IMR-90 (cell line): ENCODE measurements around the gene CNKSR3. TPM values are rescaled to one million over a fixed set of nuclear protein-coding genes. Genes with fewer than 3 reads are reported as not detected.

Source experiments
- ATAC-seq: fragments of 200-7000 bp; cut with Tn5 transposase; 2 replicates; pipeline ENCODE4 v1.9.1; 2020; ENCODE audit warnings: low read depth, mild to moderate bottlenecking, moderate library complexity
- BruUV-seq: library from RNA; stranded (reverse); fragments of 400-500 nt; replicated peaks from 2 replicates; lab custom pipeline; 2021; lab: Mats Ljungman, UMichigan
- CTCF ChIA-PET: fragments of 300-600 bp; formaldehyde crosslinking; extraction: SDS; loops from one replicate; lab custom pipeline; 2021; ENCODE audit warnings: antibody characterized with exemption; lab: Yijun Ruan, JAX
- POLR2A ChIA-PET: fragments of 300-600 bp; sonication (Branson Sonifier 250); formaldehyde crosslinking; loops from one replicate; lab custom pipeline; 2022; ENCODE audit warnings: antibody characterized with exemption; ENCODE audit not compliant: unreplicated experiment; lab: Charles Lee
- DNase-seq: peaks from one replicate; pipeline ENCODE4 v3.0.0; 2013
- H2AFZ ChIP-seq: replicated peaks from 2 replicates; pipeline ENCODE3; 2013; ENCODE audit warnings: low read length, mild to moderate bottlenecking; ENCODE audit not compliant: poor library complexity
- H2AK5ac ChIP-seq: 2 replicates; pipeline ENCODE4 v1.6.1; 2013; ENCODE audit warnings: low read depth, low read length, inconsistent platforms
- H2AK9ac ChIP-seq: replicated peaks from 2 replicates; pipeline ENCODE3; 2013; ENCODE audit warnings: mild to moderate bottlenecking, low read depth, low read length, moderate library complexity; ENCODE audit not compliant: poor library complexity
- H2BK120ac ChIP-seq: 2 replicates; pipeline ENCODE4 v1.6.1; 2013; ENCODE audit warnings: low read depth, low read length, inconsistent platforms
- H2BK15ac ChIP-seq: 3 replicates; pipeline ENCODE4 v1.6.1; 2013; ENCODE audit warnings: low read depth, low read length, inconsistent platforms
- H2BK20ac ChIP-seq: 2 replicates; pipeline ENCODE4 v1.6.1; 2013; ENCODE audit warnings: low read depth, mild to moderate bottlenecking, inconsistent platforms, low read length, moderate library complexity
- H2BK5ac ChIP-seq: 2 replicates; pipeline ENCODE4 v1.6.1; 2013; ENCODE audit warnings: mild to moderate bottlenecking, low read depth, low read length, inconsistent platforms; ENCODE audit not compliant: poor library complexity, severe bottlenecking
- H3K14ac ChIP-seq: replicated peaks from 2 replicates; pipeline ENCODE4 v1.6.1; 2013; ENCODE audit warnings: low read depth, low read length, inconsistent platforms
- H3K18ac ChIP-seq: 2 replicates; pipeline ENCODE4 v1.6.1; 2013; ENCODE audit warnings: low read depth, low read length, control low read depth
- H3K23ac ChIP-seq: 2 replicates; pipeline ENCODE4 v1.6.1; 2013; ENCODE audit warnings: low read depth, low read length, inconsistent platforms
- H3K27ac ChIP-seq: 2 replicates; pipeline ENCODE4 v1.5.1; 2013; ENCODE audit warnings: mild to moderate bottlenecking, control low read depth, low read length; ENCODE audit not compliant: insufficient read depth
- H3K27me3 ChIP-seq: 2 replicates; pipeline ENCODE4 v1.6.1; 2013; ENCODE audit warnings: low read length; ENCODE audit not compliant: control insufficient read depth, insufficient read depth
- H3K36me3 ChIP-seq: 2 replicates; pipeline ENCODE4 v1.6.1; 2013; ENCODE audit warnings: low read length, mixed read lengths; ENCODE audit not compliant: control insufficient read depth, insufficient read depth
- H3K4ac ChIP-seq: 2 replicates; pipeline ENCODE4 v1.6.1; 2013; ENCODE audit warnings: low read depth, low read length, inconsistent platforms
- H3K4me1 ChIP-seq: 2 replicates; pipeline ENCODE4 v1.6.1; 2013; ENCODE audit warnings: low read length, mixed read lengths; ENCODE audit not compliant: control insufficient read depth, insufficient read depth
- H3K4me2 ChIP-seq: 2 replicates; pipeline ENCODE4 v1.6.1; 2013; ENCODE audit warnings: low read depth, mild to moderate bottlenecking, control low read depth, low read length, moderate library complexity
- H3K4me3 ChIP-seq: 2 replicates; pipeline ENCODE4 v1.5.1; 2013; ENCODE audit warnings: low read depth, mild to moderate bottlenecking, control low read depth, low read length, moderate library complexity; ENCODE audit not compliant: insufficient read depth
- H3K56ac ChIP-seq: 2 replicates; pipeline ENCODE4 v1.6.1; 2013; ENCODE audit warnings: low read length, inconsistent platforms; ENCODE audit not compliant: insufficient read depth; ENCODE audit errors: extremely low read depth
- H3K79me1 ChIP-seq, 2 experiments: 2 replicates each; pipeline ENCODE4 v1.6.1; 2013; ENCODE audit warnings: low read length in 2 of 2, inconsistent platforms in 1 of 2, low read depth in 1 of 2
- H3K9ac ChIP-seq: 2 replicates; pipeline ENCODE4 v1.6.1; 2013; ENCODE audit warnings: low read depth, low read length, control low read depth
- H3K9me1 ChIP-seq: 2 replicates; pipeline ENCODE4 v1.6.1; 2013; ENCODE audit warnings: low read length, inconsistent platforms; ENCODE audit not compliant: insufficient read depth
- H3K9me3 ChIP-seq: 2 replicates; pipeline ENCODE4 v1.6.1; 2013; ENCODE audit warnings: low read length; ENCODE audit not compliant: control insufficient read depth, insufficient read depth
- H4K20me1 ChIP-seq: 2 replicates; pipeline ENCODE4 v1.6.1; 2013; ENCODE audit warnings: low read length, inconsistent platforms; ENCODE audit not compliant: insufficient read depth
- H4K5ac ChIP-seq: 2 replicates; pipeline ENCODE4 v1.6.1; 2013; ENCODE audit warnings: mild to moderate bottlenecking, low read depth, low read length, control low read depth
- H4K8ac ChIP-seq, 2 experiments: 2 replicates each; pipeline ENCODE4 v1.6.1; 2013; ENCODE audit warnings: low read depth in 2 of 2, low read length in 2 of 2, control low read depth in 1 of 2, inconsistent platforms in 1 of 2
- H4K91ac ChIP-seq: 2 replicates; pipeline ENCODE4 v1.6.1; 2013; ENCODE audit warnings: low read depth, low read length, inconsistent platforms; ENCODE audit not compliant: insufficient read depth
- BHLHE40 ChIP-seq: fragments of 150-350 bp; IDR thresholded peaks from 2 replicates; pipeline ENCODE4 v1.6.1; 2016; ENCODE audit warnings: mild to moderate bottlenecking, low read depth, low read length
- CEBPB ChIP-seq: IDR thresholded peaks from 2 replicates; pipeline ENCODE4 v1.6.1; 2012; ENCODE audit warnings: low read depth, low read length, improper control_type of control experiment
- CHD1 ChIP-seq: IDR thresholded peaks from 2 replicates; pipeline ENCODE4 v1.6.1; 2012; ENCODE audit warnings: low read depth, low read length, improper control_type of control experiment
- FOS ChIP-seq: fragments of 150-350 bp; IDR thresholded peaks from 2 replicates; pipeline ENCODE4 v1.6.1; 2016; ENCODE audit warnings: low read depth, low read length
- MAFK ChIP-seq: IDR thresholded peaks from 2 replicates; pipeline ENCODE4 v1.6.1; 2012; ENCODE audit warnings: low read depth, low read length, improper control_type of control experiment
- MAZ ChIP-seq: IDR thresholded peaks from 2 replicates; pipeline ENCODE4 v1.6.1; 2012; ENCODE audit warnings: low read depth, mild to moderate bottlenecking, low read length, improper control_type of control experiment, moderate library complexity, borderline replicate concordance
- RAD21 ChIP-seq: IDR thresholded peaks from 2 replicates; pipeline ENCODE4 v1.6.1; 2012; ENCODE audit warnings: low read length, improper control_type of control experiment
- RCOR1 ChIP-seq: IDR thresholded peaks from 2 replicates; pipeline ENCODE4 v1.6.1; 2012; ENCODE audit warnings: mild to moderate bottlenecking, low read length, improper control_type of control experiment; ENCODE audit not compliant: insufficient replicate concordance
- SMC3 ChIP-seq: fragments of 150-350 bp; IDR thresholded peaks from 2 replicates; pipeline ENCODE4 v1.6.1; 2016; ENCODE audit warnings: low read depth, mild to moderate bottlenecking, antibody characterized with exemption, low read length, moderate library complexity
- WGBS, 2 experiments: methylation state at CpG; one replicate each; pipeline versions ENCODE4 v1.1.5 to v1.1.7; 2013; ENCODE audit warnings: missing lambda C conversion rate in 2 of 2; ENCODE audit not compliant: insufficient read length in 1 of 2; ENCODE audit errors: extremely low coverage in 2 of 2; 5-methylcytosine and 5-hydroxymethylcytosine counted together
- dilution Hi-C: fragments of 300-500 bp; cut with HindIII; formaldehyde crosslinking; loops from one replicate; pipeline ENCODE4 v1.14.3; 2018; ENCODE audit warnings: low sequenced_read_pairs; ENCODE audit not compliant: unreplicated experiment
- in situ Hi-C: fragments of 300-500 bp; cut with MboI; formaldehyde crosslinking; loops from 3 replicates; pipeline ENCODE4 v1.14.3; 2019; ENCODE audit warnings: low sequenced_read_pairs, inconsistent platforms, mixed read lengths
- intact Hi-C: fragments of 100-400 bp; cut with micrococcal nuclease; formaldehyde crosslinking; loops from 2 replicates; pipeline ENCODE4 v1.10.0; 2022
- polyA plus RNA-seq, 3 experiments: library from polyadenylated mRNA; depleted of rRNA; stranded (reverse); fragments of >200 nt; gene quantifications; 2 replicates each; pipeline ENCODE4 v1.2.3, GENCODE V29; 2012; ENCODE audit warnings: low replicate concordance in 1 of 3
- total RNA-seq: library from RNA; depleted of rRNA; stranded (reverse); fragments of >200 nt; gene quantifications from 2 replicates; pipeline ENCODE4 v1.2.3, GENCODE V29; 2012
- TF ChIP-seq, protein P1 (sequence below): fragments of 150-350 bp; IDR thresholded peaks from 2 replicates; pipeline ENCODE4 v1.6.1; 2016; ENCODE audit warnings: low read depth, mild to moderate bottlenecking, low read length, moderate library complexity, borderline replicate concordance
- TF ChIP-seq, protein P2 (sequence below): conservative IDR thresholded peaks from 2 replicates; pipeline ENCODE4 v1.5.1; 2012; ENCODE audit warnings: mild to moderate bottlenecking, low read depth, low read length, improper control_type of control experiment

Gene CNKSR3
- total and polyA plus RNA-seq, 2 of the 4 experiments (the other 2 are of a cell fraction) = 6.7 to 15.8 TPM

DNA sequence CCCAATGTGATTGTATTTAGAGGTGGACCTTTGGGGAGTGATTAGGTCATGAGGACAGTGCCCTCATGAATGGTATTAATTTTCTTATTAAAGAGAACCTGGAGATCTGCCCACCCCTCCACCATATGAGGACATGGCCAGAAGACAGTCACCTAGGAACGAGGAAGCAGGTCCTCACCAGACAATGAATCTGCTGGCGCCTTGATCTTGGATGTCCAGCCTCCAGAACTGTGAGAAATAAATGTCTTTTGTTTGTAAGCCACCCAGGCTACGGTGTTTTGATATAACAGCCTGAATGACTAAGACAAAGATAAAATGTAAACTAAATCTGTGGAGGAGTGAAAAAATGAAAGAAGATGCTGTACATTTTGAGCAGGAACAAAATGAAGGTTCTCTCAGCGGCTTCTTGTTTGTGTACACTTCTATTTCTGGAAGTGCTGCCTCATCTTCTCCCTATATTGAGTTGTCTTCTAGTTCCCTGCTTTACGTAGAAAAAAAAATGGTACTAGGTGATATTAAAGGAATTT is 152.4 kb downstream of the CNKSR3 start:
- Histone ChIP-seq H4K20me1 (no peaks in the 10 kb centered on the region), H2AK5ac (peak overlapping the region; percentile 13; the same call in 1 of the 2 replicates), H3K14ac (no peak overlapping the region), H3K27me3 (no peaks in the 10 kb centered on the region), H3K9me3 (no peaks in the 10 kb centered on the region), H2BK120ac (no peak overlapping the region), H2BK5ac (no peak overlapping the region), H4K8ac (no peak overlapping the region), H3K4me3 (no peak overlapping the region), H3K18ac (no peak overlapping the region; the same call in 1 of the 2 replicates), H2AK9ac (no peak overlapping the region), H3K56ac (no peak overlapping the region), H3K79me1 (no peaks in the 10 kb centered on the region), H3K36me3 (no peaks in the 10 kb centered on the region), H3K9ac (no peak overlapping the region), H4K91ac (no peak overlapping the region), H3K9me1 (no peaks in the 10 kb centered on the region), H3K4me2 (no peak overlapping the region), H3K4me1 (peaks cover 5% of the 10 kb centered on the region), H4K5ac (no peak overlapping the region), H2BK15ac (0 out of 3 replicates have a peak overlapping the region, but pooled peaks have one; percentile 54), H2BK20ac (no peak overlapping the region), H3K23ac (no peak overlapping the region), H3K27ac (no peak overlapping the region), H2AFZ (no peak overlapping the region), H3K4ac (no peak overlapping the region)
- TF ChIP-seq FOS = no peak
- TF ChIP-seq, protein P1, sequence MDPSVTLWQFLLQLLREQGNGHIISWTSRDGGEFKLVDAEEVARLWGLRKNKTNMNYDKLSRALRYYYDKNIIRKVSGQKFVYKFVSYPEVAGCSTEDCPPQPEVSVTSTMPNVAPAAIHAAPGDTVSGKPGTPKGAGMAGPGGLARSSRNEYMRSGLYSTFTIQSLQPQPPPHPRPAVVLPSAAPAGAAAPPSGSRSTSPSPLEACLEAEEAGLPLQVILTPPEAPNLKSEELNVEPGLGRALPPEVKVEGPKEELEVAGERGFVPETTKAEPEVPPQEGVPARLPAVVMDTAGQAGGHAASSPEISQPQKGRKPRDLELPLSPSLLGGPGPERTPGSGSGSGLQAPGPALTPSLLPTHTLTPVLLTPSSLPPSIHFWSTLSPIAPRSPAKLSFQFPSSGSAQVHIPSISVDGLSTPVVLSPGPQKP = no peak
- no peak for TF ChIP-seq SMC3
- no peak for TF ChIP-seq CEBPB
- TF ChIP-seq, protein P2, sequence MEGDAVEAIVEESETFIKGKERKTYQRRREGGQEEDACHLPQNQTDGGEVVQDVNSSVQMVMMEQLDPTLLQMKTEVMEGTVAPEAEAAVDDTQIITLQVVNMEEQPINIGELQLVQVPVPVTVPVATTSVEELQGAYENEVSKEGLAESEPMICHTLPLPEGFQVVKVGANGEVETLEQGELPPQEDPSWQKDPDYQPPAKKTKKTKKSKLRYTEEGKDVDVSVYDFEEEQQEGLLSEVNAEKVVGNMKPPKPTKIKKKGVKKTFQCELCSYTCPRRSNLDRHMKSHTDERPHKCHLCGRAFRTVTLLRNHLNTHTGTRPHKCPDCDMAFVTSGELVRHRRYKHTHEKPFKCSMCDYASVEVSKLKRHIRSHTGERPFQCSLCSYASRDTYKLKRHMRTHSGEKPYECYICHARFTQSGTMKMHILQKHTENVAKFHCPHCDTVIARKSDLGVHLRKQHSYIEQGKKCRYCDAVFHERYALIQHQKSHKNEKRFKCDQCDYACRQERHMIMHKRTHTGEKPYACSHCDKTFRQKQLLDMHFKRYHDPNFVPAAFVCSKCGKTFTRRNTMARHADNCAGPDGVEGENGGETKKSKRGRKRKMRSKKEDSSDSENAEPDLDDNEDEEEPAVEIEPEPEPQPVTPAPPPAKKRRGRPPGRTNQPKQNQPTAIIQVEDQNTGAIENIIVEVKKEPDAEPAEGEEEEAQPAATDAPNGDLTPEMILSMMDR = no peak
- TF ChIP-seq BHLHE40 = no peak
- TF ChIP-seq MAFK = no peak
- TF ChIP-seq CHD1 = no peak
- TF ChIP-seq RCOR1 = no peak
- no peak for TF ChIP-seq RAD21
- TF ChIP-seq MAZ = no peak
- in situ Hi-C loops (no loop called here), intact Hi-C loops (no loop called here), dilution Hi-C loops (loop anchor here (25.0 kb wide), 1 partner anchor 196 kb away; no protein-coding TSS in a partner anchor)
- WGBS, 2 experiments = no CpG with 5 or more reads among the region's 5 CpGs
- BruUV-seq = no TSS peak
- DNase-seq (peak; percentile 31), ATAC-seq (peak; percentile 19; the same call in 1 of the 2 replicates)
- POLR2A ChIA-PET = no interaction called here
- CTCF ChIA-PET = no interaction called here
